Measurements from ENCODE around the gene SRC. TPM values are rescaled to one million over a fixed set of nuclear protein-coding genes. Genes with fewer than 3 reads are reported as not detected.
"Not testable (repeated sequence)": the region's sequence is repeated elsewhere in the genome, so short reads cannot be mapped to it uniquely, and the experiment has no call there.

The SRC gene
- polyA plus RNA-seq, 3 donors from 2014 or later = 0.82 to 4.1 TPM; not detected in 1

DNA sequence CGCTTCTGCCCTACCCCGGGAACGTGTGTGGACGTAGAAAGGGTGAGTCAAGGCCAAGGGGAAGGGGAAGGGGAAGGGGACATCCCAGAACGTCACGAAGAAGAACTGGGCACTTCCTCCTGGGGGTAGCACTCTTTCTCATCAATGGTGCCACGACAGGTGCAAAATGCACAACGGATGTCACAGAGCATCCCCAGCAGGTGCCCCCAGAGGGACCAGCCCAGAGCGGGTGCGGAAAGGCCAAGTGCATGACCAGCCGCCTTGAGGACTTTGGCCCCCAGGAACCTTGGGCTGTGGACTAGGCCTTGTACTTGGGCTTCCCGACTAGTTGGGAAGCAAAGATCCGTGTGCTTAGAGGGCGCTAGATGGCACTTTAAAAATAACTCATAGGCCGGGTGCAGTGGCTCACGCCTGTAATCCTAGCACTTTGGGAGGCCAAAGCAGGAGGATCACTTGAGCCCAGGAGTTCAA lies 12.1 kb upstream of the SRC start:
- DNase-seq = no peak
- Mint-ChIP-seq H3K4me1 (peaks cover 19 to 24% of the 10 kb centered on the region in 2 donors), H3K9me3 (no peaks in the 10 kb centered on the region), H3K27me3 (ENCODE audit: low read depth in 3 of 3) (peaks cover 0 to 5% (median 2%) of the 10 kb centered on the region in 3 donors), H3K27ac (no peak overlapping the region), H3K4me3 (no peak overlapping the region), H3K36me3 (peaks cover 0 to 4% (median 0%) of the 10 kb centered on the region in 3 donors)

GRCh38 chr20:37334450-37334849 lies 11.5 kb upstream of the SRC start:
- DNase-seq = no peak
- H3K4me1 Mint-ChIP-seq = peaks cover 19 to 24% of the 10 kb centered on the region in 2 donors
- no peak overlapping the region for H3K4me3 Mint-ChIP-seq
- peaks cover 0 to 2% (median 0%) of the 10 kb centered on the region in 3 donors for H3K36me3 Mint-ChIP-seq
- H3K9me3 Mint-ChIP-seq = no peaks in the 10 kb centered on the region
- H3K27ac Mint-ChIP-seq = no peak overlapping the region
- peaks cover 0 to 5% (median 2%) of the 10 kb centered on the region in 3 donors for H3K27me3 Mint-ChIP-seq (ENCODE audit: low read depth in 3 of 3)

DNA sequence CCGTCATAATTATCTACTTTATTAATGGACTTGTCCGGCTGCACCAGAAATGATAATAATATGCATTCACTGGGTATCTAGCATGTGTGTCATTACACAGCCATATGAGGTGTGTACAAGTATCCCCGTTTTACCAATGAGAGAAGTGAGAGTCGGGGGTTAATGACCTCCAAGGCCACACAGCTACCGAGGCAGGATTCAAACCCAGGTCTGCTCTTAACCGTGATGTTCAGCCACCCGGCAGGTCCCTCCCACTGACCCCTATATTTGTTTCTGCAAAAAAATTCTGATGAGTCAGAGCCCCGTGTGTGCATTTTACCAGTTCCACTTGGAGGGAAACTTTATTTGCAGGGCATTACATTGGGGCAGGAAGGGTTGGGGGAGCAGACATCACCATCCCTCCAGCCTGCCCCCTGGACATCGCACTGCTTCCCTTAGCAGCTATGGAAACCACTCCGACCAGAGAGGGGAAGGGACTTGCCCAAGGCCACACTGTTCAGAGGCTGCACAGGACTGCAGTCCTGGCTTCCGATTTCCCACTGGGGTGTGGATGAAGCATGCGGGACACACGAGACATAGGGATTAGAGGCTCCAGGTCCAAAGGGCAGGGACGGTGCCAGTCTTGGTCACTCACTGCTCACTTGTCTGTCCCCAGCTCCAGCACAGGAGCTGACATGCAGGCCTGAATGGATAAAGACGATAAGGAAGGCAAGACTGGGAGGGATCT lies 10.1 kb upstream of the SRC start:
- H3K27me3 Mint-ChIP-seq (ENCODE audit: low read depth in 3 of 3) = peaks cover 0 to 2% (median 0%) of the 10 kb centered on the region in 3 donors
- H3K27ac Mint-ChIP-seq = peak overlapping the region in 4 of 6 donors; percentile 53 to 86 (median 70)
- no peak for DNase-seq
- no peaks in the 10 kb centered on the region for H3K36me3 Mint-ChIP-seq
- peak overlapping the region in 3 of 5 donors; percentile 25 to 72 (median 48) for H3K4me3 Mint-ChIP-seq
- peaks cover 19 to 24% of the 10 kb centered on the region in 2 donors for H3K4me1 Mint-ChIP-seq
- H3K9me3 Mint-ChIP-seq = no peaks in the 10 kb centered on the region

DNA sequence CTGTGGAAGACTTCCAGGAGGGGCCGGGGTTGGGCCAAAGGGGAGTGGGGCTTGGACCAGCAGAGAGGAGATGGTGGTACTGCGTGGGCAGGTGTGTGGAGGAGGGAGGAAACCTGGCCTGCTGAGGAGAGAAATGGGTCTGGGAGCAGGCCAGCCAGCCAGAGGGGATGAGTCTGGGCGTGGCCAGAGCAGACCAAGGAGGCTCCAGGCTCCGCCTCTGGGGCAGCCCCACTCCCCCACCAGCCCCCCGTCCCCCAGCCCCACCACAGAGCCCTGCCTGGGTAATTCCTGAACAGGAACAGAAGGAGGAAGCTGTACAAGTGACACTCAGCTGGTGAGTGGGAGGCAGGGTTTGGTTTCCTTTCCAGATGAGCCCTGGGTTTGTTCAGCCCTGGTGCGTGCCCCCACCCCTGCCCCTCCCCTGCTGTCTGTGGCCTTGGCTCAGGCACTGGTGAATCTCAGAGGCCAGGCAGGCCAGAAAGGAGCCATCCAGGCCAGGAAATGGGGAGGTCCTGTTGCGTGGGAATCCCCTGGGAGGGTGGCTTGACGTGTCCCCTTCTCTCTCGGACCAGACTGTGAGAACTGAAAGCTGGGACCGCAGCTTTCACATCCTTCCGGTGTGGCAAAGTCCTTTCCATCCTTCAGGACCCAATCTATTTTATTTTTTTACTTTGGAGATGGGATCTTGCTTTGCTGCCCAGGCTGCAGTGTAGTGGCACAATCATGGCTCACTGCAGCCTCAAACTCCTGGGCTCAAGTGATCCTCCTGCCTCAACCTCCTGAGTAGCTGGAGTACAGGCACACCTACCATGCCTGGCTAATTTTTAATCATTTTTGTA lies 9.4 kb upstream of the SRC start:
- Mint-ChIP-seq H3K4me3 (peak overlapping the region; percentile 1 to 72 (median 34)), H3K27me3 (ENCODE audit: low read depth in 3 of 3) (peaks cover 0 to 2% (median 0%) of the 10 kb centered on the region in 3 donors), H3K27ac (peak overlapping the region in 4 of 6 donors; percentile 53 to 86 (median 76)), H3K9me3 (no peaks in the 10 kb centered on the region), H3K36me3 (no peaks in the 10 kb centered on the region), H3K4me1 (peaks cover 19 to 24% of the 10 kb centered on the region in 2 donors)
- peak in 2 of 3 donors; percentile 26 to 40 for DNase-seq

- Mint-ChIP-seq H3K9me3 (no peaks in the 10 kb centered on the region), H3K27ac (peak overlapping the region in 4 of 6 donors; percentile 48 to 86 (median 60)), H3K27me3 (ENCODE audit: low read depth in 3 of 3) (peaks cover 0 to 2% (median under 1%) of the 10 kb centered on the region in 3 donors), H3K36me3 (no peaks in the 10 kb centered on the region), H3K4me1 (peaks cover 19 to 24% of the 10 kb centered on the region in 2 donors), H3K4me3 (peak overlapping the region in 4 of 5 donors; percentile 1 to 34 (median 21))
- no peak for DNase-seq
Measured at GRCh38 chr20:37337208-37337991, 8.5 kb upstream of the SRC start.

DNA sequence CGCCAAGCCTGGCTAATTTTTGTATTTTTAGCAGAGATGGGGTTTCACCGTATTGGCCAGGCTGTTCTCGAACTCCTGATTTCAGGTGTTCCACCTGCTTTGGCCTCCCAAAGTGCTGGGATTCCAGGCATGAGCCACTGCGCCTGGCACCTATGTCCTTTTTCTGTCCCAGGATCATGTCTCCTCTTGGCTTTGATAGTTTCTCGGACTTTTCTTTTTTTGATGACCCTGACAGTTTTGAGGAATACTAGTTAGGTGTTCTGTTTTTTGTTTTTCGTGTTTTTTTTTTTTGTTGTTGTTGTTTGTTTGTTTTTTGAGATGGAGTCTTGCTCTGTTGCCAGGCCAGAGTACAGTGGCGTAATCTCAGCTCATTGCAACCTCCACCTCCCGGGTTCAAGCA lies 7.6 kb upstream of the SRC start:
- DNase-seq; H3K27me3 Mint-ChIP-seq (ENCODE audit: low read depth in 3 of 3); H3K4me3 Mint-ChIP-seq; H3K36me3 Mint-ChIP-seq; H3K9me3 Mint-ChIP-seq: not testable (repeated sequence)
- Mint-ChIP-seq H3K4me1 (peaks cover 20 to 27% of the 10 kb centered on the region in 2 donors), H3K27ac (peak overlapping the region in 1 of 6 donors; percentile 47)

- Mint-ChIP-seq H3K27ac (no peak overlapping the region), H3K36me3 (no peaks in the 10 kb centered on the region), H3K4me1 (peaks cover 24 to 35% of the 10 kb centered on the region in 2 donors), H3K27me3 (ENCODE audit: low read depth in 3 of 3) (peaks cover 0 to 2% (median 1%) of the 10 kb centered on the region in 3 donors), H3K4me3 (no peak overlapping the region), H3K9me3 (no peaks in the 10 kb centered on the region)
- DNase-seq = no peak
Measured at GRCh38 chr20:37339208-37339607, 6.7 kb upstream of the SRC start.

DNA sequence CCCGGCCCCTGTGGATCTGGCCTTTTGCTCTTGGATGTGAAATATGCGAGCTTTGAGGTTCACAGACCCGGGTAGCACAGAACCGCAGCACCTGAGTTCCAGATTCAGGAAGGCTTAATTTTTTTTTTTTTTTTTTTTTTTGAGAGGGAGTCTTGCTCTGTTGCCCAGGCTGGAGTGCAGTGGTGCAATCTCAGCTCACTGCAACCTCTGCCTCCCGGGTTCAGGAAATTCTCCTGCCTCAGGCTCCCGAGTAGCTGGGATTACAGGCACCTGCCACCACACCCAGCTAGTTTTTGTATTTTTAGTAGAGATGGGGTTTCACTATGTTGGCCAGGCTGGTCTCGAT lies 6.2 kb upstream of the SRC start:
- not testable (repeated sequence) for H3K9me3 Mint-ChIP-seq; H3K4me3 Mint-ChIP-seq; H3K27me3 Mint-ChIP-seq (ENCODE audit: low read depth in 3 of 3); H3K27ac Mint-ChIP-seq; H3K36me3 Mint-ChIP-seq; DNase-seq
- H3K4me1 Mint-ChIP-seq = peaks cover 24 to 41% of the 10 kb centered on the region in 2 donors

DNA sequence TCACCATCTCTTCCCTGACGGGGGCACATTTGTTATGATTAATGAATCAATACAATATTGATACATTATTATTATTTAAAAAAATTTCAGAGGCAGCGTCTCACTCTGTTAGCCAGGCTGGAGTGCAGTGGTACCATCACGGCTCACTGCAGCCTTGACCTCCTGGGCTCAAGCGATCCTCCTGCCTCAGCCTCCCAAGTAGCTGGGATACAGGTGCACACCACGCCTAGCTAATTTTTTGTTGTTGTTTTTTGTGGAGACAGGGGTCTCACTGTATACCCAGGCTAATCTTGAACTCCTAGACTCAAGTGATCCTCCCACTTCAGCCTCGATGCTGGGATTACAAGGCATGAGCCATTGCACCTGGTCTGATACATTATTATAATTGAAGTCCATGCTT lies 4.9 kb upstream of the SRC start:
- no peaks in the 10 kb centered on the region for H3K9me3 Mint-ChIP-seq
- H3K36me3 Mint-ChIP-seq = no peaks in the 10 kb centered on the region
- H3K4me1 Mint-ChIP-seq = peaks cover 22 to 41% of the 10 kb centered on the region in 2 donors
- DNase-seq = no peak
- H3K27me3 Mint-ChIP-seq (ENCODE audit: low read depth in 3 of 3) = peaks cover 0 to 2% (median 1%) of the 10 kb centered on the region in 3 donors
- H3K4me3 Mint-ChIP-seq = no peak overlapping the region
- no peak overlapping the region for H3K27ac Mint-ChIP-seq

GRCh38 chr20:37341632-37342031 lies 4.3 kb upstream of the SRC start:
- DNase-seq = no peak
- Mint-ChIP-seq H3K4me1 (peaks cover 18 to 36% of the 10 kb centered on the region in 2 donors), H3K27me3 (ENCODE audit: low read depth in 3 of 3) (peaks cover 0 to 2% (median 1%) of the 10 kb centered on the region in 3 donors), H3K9me3 (no peaks in the 10 kb centered on the region), H3K36me3 (no peaks in the 10 kb centered on the region), H3K4me3 (no peak overlapping the region), H3K27ac (no peak overlapping the region)

GRCh38 chr20:37342231-37343177 lies 3.4 kb upstream of the SRC start:
- H3K4me1 Mint-ChIP-seq = peaks cover 16 to 32% of the 10 kb centered on the region in 2 donors
- no peaks in the 10 kb centered on the region for H3K36me3 Mint-ChIP-seq
- no peak for DNase-seq
- no peaks in the 10 kb centered on the region for H3K9me3 Mint-ChIP-seq
- no peak overlapping the region for H3K27ac Mint-ChIP-seq
- no peak overlapping the region for H3K4me3 Mint-ChIP-seq
- peaks cover 0 to 2% (median 1%) of the 10 kb centered on the region in 3 donors for H3K27me3 Mint-ChIP-seq (ENCODE audit: low read depth in 3 of 3)

- Mint-ChIP-seq H3K27ac (peak overlapping the region in 2 of 6 donors; percentile 15 to 81), H3K9me3 (no peaks in the 10 kb centered on the region), H3K4me3 (peak overlapping the region in 4 of 5 donors; percentile 27 to 68 (median 35)), H3K27me3 (ENCODE audit: low read depth in 3 of 3) (peaks cover under 1 to 2% (median 1%) of the 10 kb centered on the region in 3 donors), H3K36me3 (no peaks in the 10 kb centered on the region), H3K4me1 (peaks cover 16 to 39% of the 10 kb centered on the region in 2 donors)
- peak in 2 of 3 donors; percentile 10 to 36 for DNase-seq
Measured at GRCh38 chr20:37343212-37343993, 2.5 kb upstream of the SRC start.
